HUDEP-2 (cell line): Measurements from ENCODE around the gene ITPRID1.

Experiments
- DNase-seq, 76 experiments: peaks; one replicate each; lab custom pipeline; 2025; ENCODE audit not compliant: unreplicated experiment in 76 of 76; lab: John Stamatoyannopoulos, UW

Gene ITPRID1

DNA sequence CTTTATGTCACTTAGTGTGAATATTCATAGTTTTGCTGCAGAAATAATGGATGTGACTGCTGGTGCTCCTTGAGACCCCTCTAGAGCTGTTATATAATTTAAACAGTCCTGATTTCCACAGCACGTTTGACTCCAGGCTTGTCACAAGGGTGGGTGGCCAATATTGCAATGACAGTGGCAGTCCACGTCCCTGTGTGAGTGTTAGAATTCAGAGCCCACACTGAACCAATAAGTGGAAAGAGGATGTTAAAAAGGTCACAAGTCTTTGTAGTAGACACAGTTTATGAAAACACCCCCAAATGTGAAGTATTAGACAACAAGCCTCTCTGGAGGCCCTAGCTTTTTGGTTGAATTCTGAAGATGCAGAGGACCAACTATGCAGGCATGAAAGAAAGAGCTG, 175.1 kb downstream of the ITPRID1 start:
- DNase-seq: no peak

GRCh38 chr7:31690935-31691334, 177.0 kb downstream of the ITPRID1 start:
- no peak for DNase-seq

- DNase-seq: no peak
Measured at GRCh38 chr7:31692451-31692850, 178.6 kb downstream of the ITPRID1 start.

- DNase-seq: no peak
Measured at GRCh38 chr7:31692871-31693270, 179.0 kb downstream of the ITPRID1 start.

DNA sequence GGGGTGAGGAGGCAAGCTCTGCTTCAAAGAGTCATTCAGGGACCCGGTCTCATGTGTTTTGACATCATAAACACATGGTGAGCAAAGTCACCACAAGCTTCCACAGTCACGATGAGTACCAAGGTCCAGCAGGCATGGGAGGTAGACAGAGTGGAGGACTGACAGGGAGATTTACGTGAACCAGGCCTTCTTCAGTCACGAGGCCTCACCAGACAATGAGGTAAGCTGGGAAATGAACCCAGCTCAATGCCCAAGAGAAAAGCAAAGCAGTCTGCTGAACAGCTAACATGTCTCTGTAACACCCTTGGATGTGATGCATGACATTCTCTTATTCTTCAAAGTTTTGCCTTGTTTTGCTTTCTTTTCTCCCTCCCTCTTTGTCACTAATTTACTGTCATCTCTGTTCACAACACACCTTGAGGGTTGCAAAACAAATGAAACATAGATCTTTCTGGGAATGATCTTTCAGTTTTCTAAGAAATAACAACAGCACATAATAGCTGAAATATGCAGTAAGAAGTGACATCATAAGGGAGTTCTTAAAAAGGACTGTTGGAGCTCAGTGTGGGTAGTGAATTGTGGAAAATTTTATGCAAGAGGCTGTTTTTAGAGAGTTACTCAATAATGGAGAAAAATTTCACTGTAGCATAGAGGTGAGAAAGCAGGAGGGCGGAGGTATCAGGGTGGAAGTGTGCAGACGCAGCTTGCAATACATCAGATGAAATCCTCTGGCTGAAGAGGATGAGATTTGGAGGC, 182.1 kb downstream of the ITPRID1 start:
- DNase-seq: no peak

- DNase-seq: no peak
Measured at GRCh38 chr7:31699050-31699449, 185.2 kb downstream of the ITPRID1 start.

GRCh38 chr7:31702354-31702753, 188.5 kb downstream of the ITPRID1 start:
- no peak for DNase-seq

DNA sequence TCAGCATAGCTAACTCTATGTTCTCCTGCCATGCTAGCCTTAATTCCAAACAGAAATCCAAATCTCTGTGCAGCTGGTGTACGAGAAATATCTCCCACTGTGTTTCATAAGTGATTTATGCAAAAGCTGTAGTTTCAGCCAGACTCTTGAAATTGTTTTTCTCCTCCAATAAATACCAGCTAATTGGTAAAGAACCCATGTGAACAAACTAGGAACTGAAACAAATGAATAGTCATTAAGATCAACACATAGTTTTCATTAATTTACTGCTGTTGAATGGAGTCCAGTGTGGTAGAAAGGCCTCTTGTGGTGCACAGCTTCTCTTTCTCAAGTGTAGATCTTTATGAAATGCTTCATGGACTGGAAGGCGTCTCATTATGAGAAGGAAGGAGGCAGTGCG, 191.5 kb downstream of the ITPRID1 start:
- no peak for DNase-seq

DNA sequence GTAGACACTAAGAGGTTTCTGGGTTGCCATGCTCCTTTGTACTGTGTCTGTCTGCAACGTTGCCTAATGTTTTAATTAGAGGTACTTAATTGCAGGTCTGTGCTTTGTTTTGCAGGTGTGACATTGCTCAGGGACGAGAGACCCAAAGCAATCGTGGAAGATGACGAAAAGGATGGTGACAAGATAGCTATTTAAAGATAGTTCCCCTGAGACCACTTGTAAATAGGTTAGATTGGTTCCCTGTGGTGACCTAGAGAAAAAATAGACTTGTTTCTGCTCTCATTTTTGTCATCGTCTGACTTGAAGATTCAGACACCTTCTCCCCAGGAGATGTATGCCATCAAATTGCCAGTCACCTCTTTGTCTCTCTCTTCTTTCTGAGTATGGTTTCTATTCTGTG, 193.2 kb downstream of the ITPRID1 start:
- no peak for DNase-seq
